ENCODE results near the gene BIRC6. TPM values are rescaled to one million over a fixed set of nuclear protein-coding genes. Genes with fewer than 3 reads are reported as not detected.

The BIRC6 gene
- total RNA-seq, 1 donor = 211 TPM

DNA sequence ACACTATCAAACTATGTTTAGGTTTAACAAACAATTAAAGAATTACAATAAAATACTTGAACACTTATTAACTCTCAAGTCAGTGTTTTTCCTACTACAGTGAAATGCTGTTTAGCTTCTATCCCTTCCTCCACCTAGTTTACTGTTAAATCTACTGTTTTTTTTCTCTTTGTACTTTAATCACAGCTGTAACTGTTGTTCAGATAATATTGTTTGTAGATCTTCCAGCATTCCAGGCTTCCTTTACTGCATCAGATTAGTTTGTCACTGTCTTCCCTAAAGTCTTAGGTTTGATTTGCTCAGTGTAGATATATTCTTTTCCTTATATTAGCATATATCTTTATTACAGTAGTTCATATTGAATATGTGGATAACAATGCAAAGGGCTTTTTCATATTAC lies 22.5 kb downstream of the BIRC6 start:
- no peak for DNase-seq (ENCODE audit: low read depth)
- TF ChIP-seq, protein P1, sequence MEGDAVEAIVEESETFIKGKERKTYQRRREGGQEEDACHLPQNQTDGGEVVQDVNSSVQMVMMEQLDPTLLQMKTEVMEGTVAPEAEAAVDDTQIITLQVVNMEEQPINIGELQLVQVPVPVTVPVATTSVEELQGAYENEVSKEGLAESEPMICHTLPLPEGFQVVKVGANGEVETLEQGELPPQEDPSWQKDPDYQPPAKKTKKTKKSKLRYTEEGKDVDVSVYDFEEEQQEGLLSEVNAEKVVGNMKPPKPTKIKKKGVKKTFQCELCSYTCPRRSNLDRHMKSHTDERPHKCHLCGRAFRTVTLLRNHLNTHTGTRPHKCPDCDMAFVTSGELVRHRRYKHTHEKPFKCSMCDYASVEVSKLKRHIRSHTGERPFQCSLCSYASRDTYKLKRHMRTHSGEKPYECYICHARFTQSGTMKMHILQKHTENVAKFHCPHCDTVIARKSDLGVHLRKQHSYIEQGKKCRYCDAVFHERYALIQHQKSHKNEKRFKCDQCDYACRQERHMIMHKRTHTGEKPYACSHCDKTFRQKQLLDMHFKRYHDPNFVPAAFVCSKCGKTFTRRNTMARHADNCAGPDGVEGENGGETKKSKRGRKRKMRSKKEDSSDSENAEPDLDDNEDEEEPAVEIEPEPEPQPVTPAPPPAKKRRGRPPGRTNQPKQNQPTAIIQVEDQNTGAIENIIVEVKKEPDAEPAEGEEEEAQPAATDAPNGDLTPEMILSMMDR (IDR thresholded peaks at IDR 0.05; ENCODE audit: insufficient read depth, low read depth, low read length) = no peak
- H3K4me3 ChIP-seq (ENCODE audit: low read depth, low read length) = no peak overlapping the region

DNA sequence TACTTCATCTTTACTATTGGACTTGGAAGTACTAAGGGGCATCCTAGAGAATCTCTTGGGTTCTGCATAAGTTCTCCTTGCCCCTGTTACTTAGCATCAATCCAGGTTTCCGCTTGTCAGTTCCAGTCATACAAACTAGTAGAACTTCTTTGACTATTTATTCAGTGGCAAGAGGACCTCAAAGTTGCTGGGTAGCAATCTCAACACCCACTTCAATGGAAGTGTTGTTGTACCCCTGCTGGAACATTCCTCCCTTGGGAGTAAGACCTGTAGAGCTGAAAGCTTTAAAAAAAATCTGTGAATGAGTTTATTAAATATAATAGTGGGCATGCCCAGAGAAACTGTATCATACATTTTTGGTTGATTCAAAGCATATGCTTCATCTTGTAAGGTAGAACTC lies 27.0 kb downstream of the BIRC6 start:
- TF ChIP-seq, protein P1 (IDR thresholded peaks at IDR 0.05; ENCODE audit: insufficient read depth, low read depth, low read length) = no peak
- DNase-seq (ENCODE audit: low read depth) = no peak
- H3K4me3 ChIP-seq (ENCODE audit: low read depth, low read length) = no peak overlapping the region

DNA sequence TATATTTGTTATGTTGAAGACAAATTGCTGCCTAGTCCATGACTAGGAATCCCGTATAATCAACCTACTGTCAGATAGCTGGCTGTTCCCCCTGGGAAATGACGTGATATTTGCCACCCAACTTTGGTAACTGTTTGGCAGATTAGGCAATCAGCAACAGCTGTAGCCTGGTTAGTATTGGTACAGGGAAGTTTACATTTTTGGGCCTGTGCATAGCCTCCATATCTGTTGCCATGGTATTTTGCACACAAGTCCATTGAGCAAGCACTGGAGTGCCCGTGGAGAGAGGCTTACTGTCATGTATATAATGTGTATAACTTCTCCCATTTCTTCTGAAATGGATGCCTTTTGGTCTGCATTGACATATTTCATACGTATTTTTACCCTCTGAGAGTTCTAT lies 27.7 kb downstream of the BIRC6 start:
- H3K4me3 ChIP-seq (ENCODE audit: low read depth, low read length) = no peak overlapping the region
- DNase-seq (ENCODE audit: low read depth) = peak; percentile 89
- TF ChIP-seq, protein P1 (IDR thresholded peaks at IDR 0.05; ENCODE audit: insufficient read depth, low read depth, low read length) = no peak

DNA sequence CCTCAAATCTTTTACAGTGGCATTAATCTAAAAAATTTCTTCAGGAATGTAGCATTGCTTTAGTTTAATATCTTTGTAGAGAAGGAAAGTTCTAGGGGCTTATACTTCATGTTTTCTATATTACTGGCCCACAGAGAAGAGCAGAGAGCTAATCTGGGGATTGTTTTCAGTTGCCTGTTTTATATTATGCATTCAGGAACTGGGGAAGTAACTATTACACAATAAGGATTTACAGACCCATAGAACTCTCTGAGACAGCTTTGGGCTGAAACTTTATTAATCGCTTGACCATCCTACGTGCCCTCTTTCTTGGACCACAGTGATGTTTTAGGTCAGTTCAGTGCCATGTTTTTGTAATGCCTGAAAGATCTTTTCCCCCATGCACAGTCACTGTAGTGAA lies 29.9 kb downstream of the BIRC6 start:
- H3K4me3 ChIP-seq (ENCODE audit: low read depth, low read length) = no peak overlapping the region

DNA sequence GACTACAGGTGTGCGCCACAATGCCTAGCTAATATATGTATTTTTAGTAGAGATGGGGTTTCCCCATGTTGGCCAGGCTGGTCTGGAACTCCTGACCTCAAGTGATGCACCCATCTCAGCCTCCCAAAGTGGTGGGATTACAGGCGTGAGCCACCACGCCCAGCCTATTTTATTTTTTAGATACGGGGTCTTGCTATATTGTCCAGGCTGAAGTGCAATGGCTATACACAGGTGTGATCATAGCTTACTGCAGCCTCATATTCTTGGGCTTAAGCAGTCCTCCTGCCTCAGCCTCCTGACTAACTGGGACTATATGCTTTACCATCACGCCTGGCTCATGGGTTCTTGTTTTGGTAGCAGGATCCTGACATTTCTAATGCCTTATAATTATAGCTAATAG lies 42.4 kb downstream of the BIRC6 start:
- TF ChIP-seq, protein P1 (IDR thresholded peaks at IDR 0.05; ENCODE audit: insufficient read depth, low read depth, low read length) = no peak
- H3K4me3 ChIP-seq (ENCODE audit: low read depth, low read length) = no peak overlapping the region
- no peak for DNase-seq (ENCODE audit: low read depth)

More for the DNA sequence above, 29.9 kb downstream of the BIRC6 start:
- TF ChIP-seq, protein P1 (IDR thresholded peaks at IDR 0.05; ENCODE audit: insufficient read depth, low read depth, low read length) = no peak
- peak; percentile 20 for DNase-seq (ENCODE audit: low read depth)

DNA sequence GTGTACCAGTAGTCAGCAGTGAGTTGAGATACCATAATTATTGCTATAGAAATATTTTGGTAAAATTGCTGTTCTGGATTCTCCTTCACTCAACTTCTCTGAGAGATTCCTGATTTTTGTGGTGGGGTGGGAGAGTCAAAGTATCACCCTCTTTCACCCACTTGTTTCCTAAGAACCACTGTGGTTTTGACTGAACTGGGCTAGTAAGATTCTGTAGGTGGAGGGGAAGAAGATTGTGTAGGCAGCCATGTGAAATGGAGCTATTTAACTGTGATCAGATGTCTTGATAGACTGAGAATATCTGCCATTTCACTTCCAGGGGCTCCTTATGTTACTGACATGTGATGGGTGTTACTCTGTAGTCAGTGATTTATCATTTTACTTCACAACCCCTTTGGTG lies 45.3 kb downstream of the BIRC6 start:
- TF ChIP-seq, protein P1 (IDR thresholded peaks at IDR 0.05; ENCODE audit: insufficient read depth, low read depth, low read length) = no peak
- H3K4me3 ChIP-seq (ENCODE audit: low read depth, low read length) = no peak overlapping the region
- no peak for DNase-seq (ENCODE audit: low read depth)

DNA sequence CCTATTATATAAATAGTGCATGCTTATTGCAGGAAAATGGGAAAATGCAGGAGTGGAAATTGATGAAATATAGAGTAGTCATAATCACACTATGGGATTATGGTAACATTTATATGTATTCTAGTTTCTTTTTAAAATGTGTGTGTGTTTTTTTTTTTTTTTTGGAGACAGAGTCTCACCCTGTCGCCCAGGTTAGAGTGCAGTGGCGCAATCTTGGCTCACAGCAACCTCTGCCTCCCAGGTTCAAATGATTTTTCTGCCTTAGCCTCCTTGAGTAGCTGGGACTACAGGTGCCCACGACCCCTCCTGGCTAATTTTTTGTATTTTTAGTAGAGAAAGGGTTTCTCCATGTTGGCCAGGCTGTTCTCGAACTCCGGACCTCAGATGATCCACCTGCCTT lies 47.0 kb downstream of the BIRC6 start:
- no peak overlapping the region for H3K4me3 ChIP-seq (ENCODE audit: low read depth, low read length)
- no peak for DNase-seq (ENCODE audit: low read depth)
- TF ChIP-seq, protein P1 (IDR thresholded peaks at IDR 0.05; ENCODE audit: insufficient read depth, low read depth, low read length) = no peak
